Osteocyte (in vitro differentiated cells): ENCODE measurements around the gene GYS2. TPM values are rescaled to one million over a fixed set of nuclear protein-coding genes. Genes with fewer than 3 reads are reported as not detected.

Experiments used
- DNase-seq: peaks from one replicate; pipeline ENCODE4 v3.0.0; 2021; ENCODE audit warnings: mixed read lengths; ENCODE audit not compliant: unreplicated experiment; ENCODE audit errors: extremely low spot score
- H3K27ac Mint-ChIP-seq: one replicate; pipeline ENCODE4 v1.8.0; 2021; ENCODE audit warnings: mild to moderate bottlenecking, mixed read lengths; ENCODE audit not compliant: unreplicated experiment
- H3K27me3 Mint-ChIP-seq: one replicate; pipeline ENCODE4 v1.8.0; 2021; ENCODE audit warnings: mixed read lengths; ENCODE audit not compliant: unreplicated experiment
- H3K36me3 Mint-ChIP-seq: one replicate; pipeline ENCODE4 v1.8.0; 2021; ENCODE audit warnings: mixed read lengths; ENCODE audit not compliant: unreplicated experiment
- H3K4me1 Mint-ChIP-seq: one replicate; pipeline ENCODE4 v1.8.0; 2021; ENCODE audit warnings: mixed read lengths; ENCODE audit not compliant: unreplicated experiment
- H3K4me3 Mint-ChIP-seq: one replicate; pipeline ENCODE4 v1.8.0; 2021; ENCODE audit warnings: mild to moderate bottlenecking, moderate library complexity, mixed read lengths; ENCODE audit not compliant: unreplicated experiment
- H3K9me3 Mint-ChIP-seq: one replicate; pipeline ENCODE4 v1.8.0; 2021; ENCODE audit warnings: mixed read lengths; ENCODE audit not compliant: unreplicated experiment
- long read RNA-seq: library from polyadenylated mRNA; unstranded; transcript quantifications from one replicate; pipeline ENCODE4 v2.0.0, GENCODE V29; 2021
- total RNA-seq: library from RNA; stranded (reverse); gene quantifications from 2 replicates; pipeline ENCODE4 v1.2.1, GENCODE V29; 2021
- TF ChIP-seq, protein P1 (sequence below): fragments of 200-600 bp; sonication (generic); IDR thresholded peaks from 2 replicates; pipeline ENCODE4 v1.5.0; 2021; ENCODE audit warnings: antibody characterized with exemption, mild to moderate bottlenecking, moderate library complexity

GYS2 gene
- 0.10 TPM in 1 of 2 replicates, not detected in the other for total RNA-seq
- long read RNA-seq: 0 reads

GRCh38 chr12:21604245-21605101 lies at the start of gene GYS2:
GYS2 (minus strand) TSS chr12:21604847; CDS start chr12:21604592, 255 bp downstream.
- no peak for DNase-seq
- no peaks in the 10 kb centered on the region for H3K4me1 Mint-ChIP-seq
- H3K27ac Mint-ChIP-seq: no peak within 1 kb of the TSS
- H3K36me3 Mint-ChIP-seq: no peaks in the 10 kb centered on the region
- TF ChIP-seq, protein P1, sequence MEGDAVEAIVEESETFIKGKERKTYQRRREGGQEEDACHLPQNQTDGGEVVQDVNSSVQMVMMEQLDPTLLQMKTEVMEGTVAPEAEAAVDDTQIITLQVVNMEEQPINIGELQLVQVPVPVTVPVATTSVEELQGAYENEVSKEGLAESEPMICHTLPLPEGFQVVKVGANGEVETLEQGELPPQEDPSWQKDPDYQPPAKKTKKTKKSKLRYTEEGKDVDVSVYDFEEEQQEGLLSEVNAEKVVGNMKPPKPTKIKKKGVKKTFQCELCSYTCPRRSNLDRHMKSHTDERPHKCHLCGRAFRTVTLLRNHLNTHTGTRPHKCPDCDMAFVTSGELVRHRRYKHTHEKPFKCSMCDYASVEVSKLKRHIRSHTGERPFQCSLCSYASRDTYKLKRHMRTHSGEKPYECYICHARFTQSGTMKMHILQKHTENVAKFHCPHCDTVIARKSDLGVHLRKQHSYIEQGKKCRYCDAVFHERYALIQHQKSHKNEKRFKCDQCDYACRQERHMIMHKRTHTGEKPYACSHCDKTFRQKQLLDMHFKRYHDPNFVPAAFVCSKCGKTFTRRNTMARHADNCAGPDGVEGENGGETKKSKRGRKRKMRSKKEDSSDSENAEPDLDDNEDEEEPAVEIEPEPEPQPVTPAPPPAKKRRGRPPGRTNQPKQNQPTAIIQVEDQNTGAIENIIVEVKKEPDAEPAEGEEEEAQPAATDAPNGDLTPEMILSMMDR: no peak
- peaks cover 42% of the 10 kb centered on the region for H3K27me3 Mint-ChIP-seq
- H3K9me3 Mint-ChIP-seq: no peaks in the 10 kb centered on the region
- no peak within 1 kb of the TSS for H3K4me3 Mint-ChIP-seq

DNA sequence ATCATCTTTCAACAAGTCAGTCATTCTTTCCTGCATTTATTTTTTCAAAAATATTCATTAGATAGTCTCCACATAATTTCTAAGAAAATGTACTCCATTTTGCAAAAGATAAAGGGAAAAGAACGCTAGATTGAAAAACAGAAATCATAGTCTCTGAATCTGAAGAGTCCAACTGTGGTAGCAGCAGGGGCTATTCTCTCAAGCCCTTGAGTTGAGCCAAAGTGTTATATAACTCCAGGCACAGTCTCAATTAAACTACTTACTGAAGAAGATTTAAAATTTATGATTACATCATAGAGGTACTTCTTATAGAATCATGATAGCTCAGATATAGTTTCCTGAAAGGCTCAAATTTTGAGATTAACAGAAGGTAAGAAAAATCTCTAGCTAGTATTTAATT lies 47.2 kb upstream of the GYS2 start:
- DNase-seq: no peak
- Mint-ChIP-seq H3K4me3 (no peak overlapping the region), H3K4me1 (peaks cover 30% of the 10 kb centered on the region), H3K27me3 (no peaks in the 10 kb centered on the region), H3K36me3 (peaks cover 49% of the 10 kb centered on the region), H3K9me3 (no peaks in the 10 kb centered on the region), H3K27ac (no peak overlapping the region)
- TF ChIP-seq, protein P1: no peak

DNA sequence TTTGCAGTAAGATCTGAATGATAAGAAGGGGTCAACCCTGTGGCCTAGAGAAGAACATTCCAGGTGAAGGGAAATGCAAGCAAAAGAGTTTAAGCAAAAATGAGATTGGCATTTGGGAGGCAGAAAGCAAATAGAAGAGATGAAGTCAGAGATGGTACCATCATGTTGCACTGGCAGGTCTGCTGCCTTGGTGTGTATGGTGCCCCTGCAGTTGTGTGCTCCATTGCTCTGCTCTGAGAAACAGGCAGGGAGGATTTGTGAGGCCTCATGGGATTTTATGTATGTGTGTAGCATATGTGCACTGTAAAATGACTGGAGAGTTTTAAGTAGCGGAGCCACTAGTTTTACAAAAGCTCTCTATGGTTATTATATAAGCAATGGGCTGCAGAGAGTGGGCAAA lies 46.4 kb upstream of the GYS2 start:
- no peaks in the 10 kb centered on the region for H3K9me3 Mint-ChIP-seq
- no peak overlapping the region for H3K27ac Mint-ChIP-seq
- DNase-seq: no peak
- H3K36me3 Mint-ChIP-seq: peaks cover 56% of the 10 kb centered on the region
- TF ChIP-seq, protein P1: no peak
- H3K4me3 Mint-ChIP-seq: no peak overlapping the region
- H3K27me3 Mint-ChIP-seq: no peaks in the 10 kb centered on the region
- H3K4me1 Mint-ChIP-seq: peaks cover 26% of the 10 kb centered on the region

- Mint-ChIP-seq H3K4me3 (no peak overlapping the region), H3K27ac (no peak overlapping the region), H3K36me3 (peaks cover 63% of the 10 kb centered on the region), H3K4me1 (peaks cover 18% of the 10 kb centered on the region), H3K27me3 (no peaks in the 10 kb centered on the region), H3K9me3 (no peaks in the 10 kb centered on the region)
- no peak for DNase-seq
- TF ChIP-seq, protein P1: no peak
These were observed 44.4 kb upstream of the GYS2 start for GRCh38 chr12:21649034-21649433.

DNA sequence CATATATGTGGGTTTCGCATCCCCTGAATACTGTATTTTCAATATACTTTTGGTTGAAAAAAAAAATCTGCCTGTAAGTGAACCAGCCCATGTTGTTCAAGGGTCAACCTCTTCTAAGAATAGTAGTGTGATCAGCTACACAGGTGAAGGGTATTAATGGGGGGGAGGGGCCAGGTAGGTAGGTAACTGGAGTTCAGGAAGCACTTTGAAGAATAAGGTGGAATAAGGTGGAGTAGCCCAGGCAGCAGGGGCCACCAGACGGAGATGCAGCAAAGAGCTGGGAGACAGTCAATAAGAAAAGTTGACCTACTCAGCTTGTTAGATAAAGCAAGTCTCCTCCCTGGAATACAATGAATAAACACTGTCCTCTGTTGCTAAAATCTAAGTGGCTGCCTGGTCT lies 43.7 kb upstream of the GYS2 start:
- TF ChIP-seq, protein P1: no peak
- H3K27ac Mint-ChIP-seq: peak overlapping the region; percentile 17
- no peaks in the 10 kb centered on the region for H3K9me3 Mint-ChIP-seq
- no peak for DNase-seq
- no peak overlapping the region for H3K4me3 Mint-ChIP-seq
- H3K36me3 Mint-ChIP-seq: peaks cover 64% of the 10 kb centered on the region
- peaks cover 16% of the 10 kb centered on the region for H3K4me1 Mint-ChIP-seq
- H3K27me3 Mint-ChIP-seq: no peaks in the 10 kb centered on the region
